ENCODE data around the gene CLIC3.

The CLIC3 gene

DNA sequence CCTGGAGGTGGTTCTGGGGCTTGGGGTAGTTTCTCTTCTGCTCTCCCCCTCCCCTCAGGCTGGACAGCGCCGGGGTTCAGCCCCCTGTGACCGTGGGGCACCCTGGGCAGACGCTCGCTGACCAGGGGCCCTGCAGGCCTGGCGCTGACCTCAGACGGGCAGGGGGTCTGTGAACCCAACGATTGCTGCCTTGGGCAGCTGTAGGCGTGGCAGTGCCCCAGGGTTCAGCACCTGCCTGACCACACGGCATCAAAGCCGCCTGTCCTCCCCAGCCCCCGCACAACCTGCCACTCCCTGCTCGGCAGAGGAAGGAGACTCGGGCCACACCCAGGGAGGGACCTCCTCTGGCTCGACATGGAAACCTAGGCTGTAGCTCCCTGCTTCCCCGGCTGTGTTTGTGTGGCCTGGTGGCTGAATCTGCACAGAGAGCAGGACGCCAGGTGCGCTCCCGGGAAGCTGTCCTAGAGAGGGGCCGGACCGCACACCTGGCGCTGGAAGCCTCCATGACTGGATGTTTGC is 32.1 kb downstream of the CLIC3 start:
- no peak for DNase-seq (ENCODE audit: low read depth)

DNA sequence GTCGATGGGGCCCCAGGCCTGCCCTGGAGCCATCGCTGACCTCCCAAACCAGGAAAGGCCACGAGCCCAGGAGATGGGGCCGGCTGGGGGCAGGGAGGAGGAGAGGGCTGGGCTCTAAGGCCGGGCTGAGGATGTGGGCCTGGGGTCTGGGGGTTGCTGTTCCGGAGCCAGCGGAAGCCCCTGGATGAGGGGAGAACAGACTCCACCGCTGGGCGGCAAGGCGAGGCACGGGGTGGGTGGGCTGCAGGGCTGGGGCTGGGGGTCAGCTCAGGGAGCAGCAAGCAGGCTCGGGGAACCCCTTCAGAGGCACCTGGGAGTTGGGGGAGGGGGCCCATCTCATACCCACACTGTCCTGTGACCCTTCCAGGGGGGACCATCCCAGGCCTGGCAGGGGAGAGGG is 32.6 kb downstream of the CLIC3 start:
- no peak for DNase-seq (ENCODE audit: low read depth)

DNA sequence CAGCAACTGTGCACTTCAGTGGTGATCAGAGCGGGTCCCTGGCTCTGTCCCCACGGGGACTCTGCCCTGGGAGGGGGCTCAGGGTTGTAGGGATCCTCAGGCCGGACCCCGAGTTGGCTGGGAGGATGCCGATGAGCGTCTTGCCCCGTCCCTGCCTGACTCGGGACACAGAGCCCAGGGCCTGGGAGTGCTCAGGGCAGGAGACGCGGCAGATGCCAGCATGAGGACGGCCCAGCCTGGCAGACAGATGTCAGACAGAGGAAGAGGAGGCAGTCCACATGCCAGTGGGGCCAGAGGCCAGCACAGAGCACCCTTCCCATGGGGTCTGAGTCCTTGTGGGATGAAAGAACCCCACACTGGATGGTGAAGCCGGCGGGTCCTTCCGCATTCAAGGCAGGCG is 33.0 kb downstream of the CLIC3 start:
- DNase-seq (ENCODE audit: low read depth) = no peak

DNA sequence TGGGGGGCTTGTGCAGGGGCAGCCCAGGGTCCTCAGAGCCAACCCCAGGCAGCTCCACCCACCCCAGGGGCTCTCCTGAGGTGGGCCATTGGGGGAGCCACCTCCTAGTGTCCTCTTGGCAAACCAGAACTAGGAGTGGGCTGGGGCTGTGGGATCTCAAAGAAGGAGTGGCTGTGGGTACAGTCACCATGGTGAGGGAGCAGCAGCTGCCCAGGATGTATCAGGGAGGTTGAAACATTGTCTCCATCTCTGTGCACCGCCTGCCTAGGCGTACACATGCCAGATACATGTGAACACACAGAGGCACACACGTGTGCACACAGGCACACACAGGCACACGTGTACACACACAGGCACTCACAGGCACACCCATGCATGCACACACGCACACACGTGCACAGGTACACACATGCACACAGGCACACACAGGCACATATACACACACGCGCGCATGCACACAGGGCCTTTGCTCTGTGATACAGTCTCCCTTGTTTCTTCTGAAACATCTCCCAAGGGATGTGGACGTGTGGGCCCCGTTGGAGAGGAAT is 33.6 kb downstream of the CLIC3 start:
- DNase-seq (ENCODE audit: low read depth) = no peak

DNA sequence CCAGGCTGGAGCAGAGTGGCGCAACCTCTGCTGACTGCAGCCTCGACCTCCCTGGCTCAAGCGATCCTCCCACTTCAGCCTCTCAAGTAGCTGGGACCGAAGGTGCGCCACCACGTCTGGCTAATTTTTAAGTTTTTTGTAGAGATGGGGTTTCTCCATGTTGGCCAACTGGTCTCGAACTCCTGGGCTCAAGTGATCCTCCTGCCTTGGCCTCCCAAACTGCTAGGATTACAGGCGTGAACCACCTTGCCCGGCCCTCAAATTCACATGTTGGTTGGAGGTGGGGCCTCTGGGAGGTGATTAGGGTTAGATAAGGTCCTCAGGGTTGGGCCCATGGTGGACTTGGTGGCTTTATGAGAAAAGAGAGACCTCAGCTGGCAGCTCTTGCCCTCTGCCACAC is 34.2 kb downstream of the CLIC3 start:
- no peak for DNase-seq (ENCODE audit: low read depth)

DNA sequence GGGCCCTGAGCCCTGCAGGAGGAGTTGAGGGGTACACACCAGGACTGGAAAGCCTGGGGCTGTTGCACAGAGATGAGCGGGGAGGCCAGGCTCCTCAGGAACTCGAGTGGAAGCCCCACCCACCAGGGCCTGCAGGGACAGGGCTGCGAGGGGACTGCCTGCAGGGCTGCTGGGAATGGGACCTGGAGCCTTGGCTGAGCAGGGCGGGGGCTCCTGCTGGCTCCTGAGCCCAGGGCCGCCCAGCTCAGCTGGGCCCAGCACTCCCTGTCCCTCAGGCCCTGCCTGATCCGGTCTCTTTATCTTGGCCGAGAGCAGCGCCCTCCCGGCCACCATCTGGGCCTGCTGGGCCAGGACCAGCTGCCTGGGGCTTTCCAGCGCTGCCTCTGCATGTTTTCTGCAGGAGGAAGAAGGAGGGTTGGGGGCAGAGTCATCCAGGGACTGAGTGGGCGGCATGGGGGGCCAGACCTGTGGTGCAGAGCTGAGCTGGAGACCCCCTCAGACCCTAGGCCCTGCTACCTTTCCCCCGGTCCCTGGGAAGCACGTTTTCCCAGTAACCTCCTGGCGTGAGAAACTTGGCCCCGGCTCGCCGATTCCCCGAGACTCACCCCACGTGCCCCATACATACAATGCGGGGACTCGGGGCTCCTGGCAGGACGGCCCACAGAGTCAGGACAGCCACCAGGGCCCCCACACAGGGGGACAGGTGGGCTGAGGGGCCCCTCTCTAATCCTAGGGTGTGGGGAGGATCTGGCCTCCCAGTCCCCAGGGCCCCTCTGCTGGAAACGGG is 34.9 kb downstream of the CLIC3 start:
- DNase-seq (ENCODE audit: low read depth) = no peak

DNA sequence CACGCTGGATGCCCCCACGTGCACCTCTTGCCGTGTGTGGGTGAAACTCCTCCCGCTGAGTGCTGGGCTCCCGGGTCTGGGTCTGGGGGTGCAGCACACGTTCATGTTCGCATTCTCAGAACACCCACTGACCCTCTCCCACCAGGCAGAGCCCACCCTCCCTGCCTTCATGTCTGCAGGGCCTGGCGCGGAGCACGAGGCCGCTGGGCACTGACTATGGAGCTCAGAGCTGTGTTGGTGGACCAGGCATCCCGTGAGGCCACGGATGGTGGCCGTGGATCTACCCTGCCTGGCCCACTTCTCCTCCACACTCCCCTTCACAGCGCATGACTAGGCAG is 35.5 kb downstream of the CLIC3 start:
- DNase-seq (ENCODE audit: low read depth) = no peak

DNA sequence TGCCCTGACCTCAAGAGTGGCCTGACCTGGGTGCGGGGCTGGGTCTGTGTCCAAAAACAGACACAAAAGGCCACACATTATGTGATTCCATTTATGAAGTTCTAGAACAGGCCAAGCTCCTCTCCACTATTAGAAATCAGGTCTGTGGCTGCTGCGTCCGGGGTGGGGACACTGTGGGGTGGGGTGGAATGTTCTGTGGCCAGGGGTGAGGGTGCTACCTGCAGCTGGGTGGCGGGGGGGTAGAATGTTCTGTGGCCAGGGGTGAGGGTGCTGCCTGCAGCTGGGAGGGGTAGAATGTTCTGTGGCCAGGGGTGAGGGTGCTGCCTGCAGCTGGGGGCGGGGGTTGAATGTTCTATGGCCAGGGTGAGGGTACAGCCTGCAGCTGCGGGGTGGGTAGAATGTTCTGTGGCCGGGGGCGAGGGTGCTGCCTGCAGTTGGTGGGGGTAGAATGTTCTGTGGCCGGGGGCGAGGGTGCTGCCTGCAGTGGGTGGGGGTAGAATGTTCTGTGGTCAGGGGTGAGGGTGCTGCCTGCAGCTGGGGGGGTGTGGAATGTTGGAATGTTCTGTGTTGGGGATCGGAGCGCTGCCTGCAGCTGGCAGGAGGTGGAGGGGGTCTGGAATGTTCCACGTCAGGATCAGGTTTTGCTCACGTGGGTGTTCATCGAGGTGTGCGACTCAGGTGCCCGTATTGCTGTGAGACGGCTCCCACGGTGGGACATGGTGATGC is 36.0 kb downstream of the CLIC3 start:
- no peak for DNase-seq (ENCODE audit: low read depth)

DNA sequence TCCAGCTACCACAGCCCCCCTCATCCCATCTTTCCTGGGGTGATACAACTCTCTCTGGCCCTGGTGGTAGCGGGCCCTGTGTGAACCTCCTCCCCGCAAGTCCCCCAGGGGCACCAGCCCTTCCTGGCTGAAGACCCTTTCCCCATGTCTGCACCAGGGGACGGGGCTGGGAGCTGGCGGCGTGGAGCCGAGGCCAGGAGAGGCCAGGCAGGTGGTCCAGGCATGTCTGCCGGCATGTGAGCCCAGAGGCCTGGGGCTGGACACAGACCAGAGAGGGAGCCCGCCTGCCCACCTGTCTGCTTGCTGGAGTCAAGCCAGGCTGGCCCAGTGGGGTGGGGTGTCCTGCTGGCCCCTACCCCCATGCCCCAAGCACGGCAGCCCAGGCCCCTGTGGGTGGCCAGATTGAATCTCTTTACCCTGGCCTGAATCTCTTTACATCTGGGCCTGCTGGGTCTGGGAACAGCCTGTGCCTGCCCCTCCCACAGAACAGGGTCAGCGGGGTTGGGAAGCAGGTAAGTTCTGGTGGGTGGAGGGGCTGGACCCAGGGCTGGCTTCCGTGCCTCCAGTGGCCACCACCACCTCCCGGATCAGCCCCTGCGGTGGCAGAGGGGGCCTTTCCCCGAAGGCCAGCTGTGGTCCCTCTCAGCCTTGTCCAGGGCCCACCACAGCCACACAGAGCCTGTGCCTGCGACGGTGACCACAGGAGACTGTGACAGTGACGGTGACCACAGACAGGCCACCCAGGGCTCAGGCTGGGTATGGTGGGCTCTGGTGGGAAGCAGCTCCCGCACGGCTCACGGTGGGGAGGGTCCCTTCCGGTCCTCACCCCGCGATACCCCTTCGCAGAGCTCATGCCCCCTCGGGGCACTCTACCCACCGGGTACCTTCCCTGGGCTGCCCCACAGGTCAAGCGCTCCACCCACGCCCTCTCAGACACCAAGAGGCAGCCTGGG is 37.2 kb downstream of the CLIC3 start:
- DNase-seq (ENCODE audit: low read depth) = no peak

DNA sequence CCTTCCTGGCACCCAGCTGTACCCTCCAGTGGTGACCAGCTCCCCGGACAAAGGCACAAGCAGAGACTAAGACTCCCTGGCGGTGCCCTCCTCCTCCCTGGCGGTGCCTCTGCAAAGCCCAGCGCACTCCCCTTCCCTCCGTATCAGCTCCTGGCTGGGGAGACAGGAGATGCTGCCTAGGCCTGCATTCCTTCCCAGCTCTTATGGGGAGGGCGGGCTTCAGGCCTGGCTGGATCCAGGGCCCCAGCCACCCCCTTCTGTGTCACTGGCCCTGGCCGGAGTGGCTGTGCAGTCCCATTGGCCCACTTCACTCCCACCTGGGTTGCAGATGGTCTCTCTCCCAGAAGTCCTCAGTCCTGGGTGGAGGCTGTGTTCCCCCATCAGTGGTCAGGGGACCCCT is 37.9 kb downstream of the CLIC3 start:
- no peak for DNase-seq (ENCODE audit: low read depth)

DNA sequence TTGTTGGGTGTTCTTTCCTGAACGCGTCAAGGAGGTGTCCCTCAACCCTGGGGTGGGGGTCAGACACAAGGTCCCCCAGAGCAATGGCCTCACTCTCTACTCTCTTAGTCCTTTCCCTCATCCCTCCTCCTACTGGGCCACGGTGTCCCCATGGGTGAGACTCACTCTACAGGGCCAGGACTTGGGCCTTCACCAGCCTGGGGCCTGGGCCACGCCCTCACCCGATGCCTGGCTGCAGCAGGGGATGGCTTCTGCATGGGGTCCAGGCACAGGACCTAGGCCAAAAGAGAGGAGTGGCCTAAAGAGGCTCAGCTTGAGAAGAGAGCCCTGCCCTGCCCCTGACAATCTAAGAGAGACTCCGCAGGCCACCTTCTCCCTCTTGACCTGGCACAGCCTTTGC is 38.5 kb downstream of the CLIC3 start:
- no peak for DNase-seq (ENCODE audit: low read depth)

DNA sequence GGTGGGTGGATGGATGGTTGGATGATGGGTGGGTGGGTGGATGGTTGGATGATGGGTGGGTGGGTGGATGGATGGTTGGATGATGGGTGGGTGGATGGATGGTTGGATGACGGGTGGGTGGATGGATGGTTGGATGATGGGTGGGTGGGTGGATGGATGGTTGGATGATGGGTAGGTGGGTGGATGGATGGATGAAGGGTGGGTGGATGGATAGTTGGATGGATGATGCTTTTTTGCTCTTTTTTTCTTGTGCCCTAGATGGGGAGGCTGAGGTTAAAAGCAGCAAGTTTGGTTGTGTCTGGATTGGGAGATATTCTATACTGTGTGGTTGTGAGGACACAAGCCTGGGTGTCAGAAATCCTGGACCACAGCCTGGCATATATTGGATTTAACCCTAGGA is 38.9 kb downstream of the CLIC3 start:
- no peak for DNase-seq (ENCODE audit: low read depth)

DNA sequence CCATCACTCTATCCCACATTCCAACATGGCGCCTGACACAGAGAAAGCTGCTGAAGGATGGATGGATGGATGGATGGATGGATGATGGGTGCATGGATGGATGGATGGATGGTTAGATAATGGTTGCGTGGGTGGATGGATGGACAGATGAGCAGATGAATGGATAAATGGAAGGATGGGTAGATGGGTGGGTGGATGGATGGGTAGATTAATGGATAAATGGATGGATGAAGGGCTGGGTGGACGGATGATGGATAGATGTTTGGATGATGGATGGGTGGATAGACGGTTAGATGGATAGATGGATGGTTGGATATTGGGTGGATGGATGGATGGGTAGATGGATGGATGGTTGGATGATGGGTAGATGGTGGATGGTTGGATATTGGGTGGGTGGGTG is 39.8 kb downstream of the CLIC3 start:
- DNase-seq (ENCODE audit: low read depth) = no peak

DNA sequence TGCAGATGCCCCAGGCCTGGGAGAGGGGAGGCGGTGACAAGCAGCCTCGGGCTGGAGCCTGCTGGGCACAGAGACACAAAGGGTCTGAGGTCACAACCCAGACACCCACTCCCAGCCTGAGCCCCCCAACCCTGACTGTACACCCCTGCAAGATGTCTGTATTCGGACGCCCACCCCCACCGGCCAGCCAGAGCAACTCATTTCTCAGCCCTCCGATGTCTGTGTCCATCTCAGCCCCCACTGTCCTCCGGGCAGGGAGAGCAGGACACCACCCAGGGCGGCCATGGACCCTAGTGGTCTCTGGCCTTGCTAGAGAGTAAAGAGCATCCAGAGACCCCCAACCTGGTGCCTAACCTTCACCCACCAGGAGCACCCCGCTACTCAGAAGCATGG is 40.4 kb downstream of the CLIC3 start:
- DNase-seq (ENCODE audit: low read depth) = no peak

DNA sequence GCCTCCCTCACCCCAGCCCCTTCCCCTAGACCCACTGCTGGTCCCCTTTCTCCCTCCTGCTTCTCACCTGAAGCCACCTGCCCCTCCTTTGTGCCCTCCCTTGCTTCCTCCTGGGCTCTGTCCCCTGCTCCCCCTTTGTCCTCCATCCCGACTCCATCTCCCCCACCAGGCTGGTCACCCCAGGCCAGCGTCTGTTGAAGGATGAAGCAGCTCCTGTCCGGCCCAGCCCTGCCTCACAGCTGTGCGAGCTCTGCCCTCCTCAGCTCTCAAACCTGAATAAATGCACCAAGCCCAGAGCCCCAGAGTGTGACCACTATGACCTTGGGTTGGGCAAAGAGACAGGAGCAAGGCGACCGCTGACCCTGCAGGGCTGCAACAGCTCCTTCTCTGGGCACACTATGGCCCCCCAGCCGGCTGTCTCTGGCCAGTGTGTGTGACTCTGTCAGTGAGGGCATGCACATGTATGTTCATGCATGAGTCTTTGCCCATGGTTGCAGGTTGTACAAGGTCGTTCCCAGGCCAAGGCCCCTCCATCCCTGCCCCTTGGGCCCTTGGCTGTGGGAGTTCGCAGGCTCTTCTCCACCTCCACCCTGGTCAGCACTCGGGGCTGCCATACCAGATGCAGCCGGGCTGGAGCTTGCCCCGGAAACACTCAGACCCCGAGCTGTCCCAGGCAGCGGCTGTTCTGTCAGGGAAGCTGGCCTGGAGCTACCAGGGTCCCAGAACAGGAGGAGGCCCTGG is 41.0 kb downstream of the CLIC3 start:
- no peak for DNase-seq (ENCODE audit: low read depth)

DNA sequence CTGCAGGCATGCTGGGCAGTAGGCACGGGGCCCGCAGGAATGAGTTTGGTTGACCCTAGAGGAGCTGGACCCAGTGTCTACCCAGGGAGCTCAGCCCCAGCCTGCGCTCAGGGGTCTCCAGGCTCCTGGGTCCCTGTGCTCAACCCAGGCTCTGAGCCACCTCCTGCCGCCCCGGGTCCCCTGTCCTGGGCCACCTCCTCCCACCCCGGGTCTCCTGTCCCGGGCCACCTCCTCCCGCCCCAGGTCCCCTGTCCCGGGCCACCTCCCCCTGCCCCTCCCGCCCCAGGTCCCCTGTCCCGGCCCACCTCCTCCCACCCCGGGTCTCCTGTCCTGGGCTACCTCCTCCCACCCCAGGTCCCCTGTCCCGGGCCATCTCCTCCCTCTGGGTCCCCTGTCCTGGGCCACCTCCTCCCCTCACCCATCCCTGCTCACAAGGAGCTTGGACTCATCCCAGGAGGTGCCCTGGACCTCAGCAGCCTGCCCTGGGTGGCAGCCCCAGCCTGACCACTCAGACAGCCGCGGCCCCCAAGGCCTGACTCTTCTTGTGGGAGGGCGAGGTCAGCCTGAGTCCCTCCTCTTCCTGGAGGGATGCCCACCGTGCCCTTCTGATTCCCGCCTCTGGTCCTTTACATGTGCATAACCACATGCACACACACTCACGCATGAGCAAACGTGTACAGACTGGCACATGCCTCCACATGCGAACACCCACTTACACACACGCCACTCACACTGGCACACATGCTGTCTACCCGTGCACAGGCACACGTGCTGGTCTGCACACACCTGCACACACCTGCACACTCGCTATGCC is 41.9 kb downstream of the CLIC3 start:
- DNase-seq (ENCODE audit: low read depth) = no peak

DNA sequence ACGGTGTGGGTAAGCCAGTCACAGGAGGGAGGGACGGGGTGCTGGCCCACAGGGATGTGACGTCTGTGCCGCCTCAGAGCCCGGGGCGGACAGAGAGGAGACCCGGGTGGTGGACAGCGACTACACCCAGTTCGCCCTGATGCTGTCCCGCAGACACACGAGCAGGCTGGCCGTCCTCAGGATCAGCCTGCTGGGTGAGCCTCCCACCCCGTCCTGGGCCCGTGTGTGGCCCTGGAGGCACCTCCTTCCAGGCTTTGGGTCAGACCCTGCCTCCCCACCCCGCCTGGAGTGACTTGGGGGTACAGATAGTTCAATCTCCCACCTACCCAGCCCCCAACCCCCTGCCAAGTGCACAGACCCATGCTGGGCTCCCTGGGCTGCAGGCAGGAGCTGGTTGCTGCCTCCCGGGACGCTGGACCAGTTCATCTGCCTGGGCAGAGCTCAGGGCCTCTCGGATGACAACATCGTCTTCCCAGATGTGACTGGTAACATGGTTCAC is 42.5 kb downstream of the CLIC3 start:
- DNase-seq (ENCODE audit: low read depth) = no peak

DNA sequence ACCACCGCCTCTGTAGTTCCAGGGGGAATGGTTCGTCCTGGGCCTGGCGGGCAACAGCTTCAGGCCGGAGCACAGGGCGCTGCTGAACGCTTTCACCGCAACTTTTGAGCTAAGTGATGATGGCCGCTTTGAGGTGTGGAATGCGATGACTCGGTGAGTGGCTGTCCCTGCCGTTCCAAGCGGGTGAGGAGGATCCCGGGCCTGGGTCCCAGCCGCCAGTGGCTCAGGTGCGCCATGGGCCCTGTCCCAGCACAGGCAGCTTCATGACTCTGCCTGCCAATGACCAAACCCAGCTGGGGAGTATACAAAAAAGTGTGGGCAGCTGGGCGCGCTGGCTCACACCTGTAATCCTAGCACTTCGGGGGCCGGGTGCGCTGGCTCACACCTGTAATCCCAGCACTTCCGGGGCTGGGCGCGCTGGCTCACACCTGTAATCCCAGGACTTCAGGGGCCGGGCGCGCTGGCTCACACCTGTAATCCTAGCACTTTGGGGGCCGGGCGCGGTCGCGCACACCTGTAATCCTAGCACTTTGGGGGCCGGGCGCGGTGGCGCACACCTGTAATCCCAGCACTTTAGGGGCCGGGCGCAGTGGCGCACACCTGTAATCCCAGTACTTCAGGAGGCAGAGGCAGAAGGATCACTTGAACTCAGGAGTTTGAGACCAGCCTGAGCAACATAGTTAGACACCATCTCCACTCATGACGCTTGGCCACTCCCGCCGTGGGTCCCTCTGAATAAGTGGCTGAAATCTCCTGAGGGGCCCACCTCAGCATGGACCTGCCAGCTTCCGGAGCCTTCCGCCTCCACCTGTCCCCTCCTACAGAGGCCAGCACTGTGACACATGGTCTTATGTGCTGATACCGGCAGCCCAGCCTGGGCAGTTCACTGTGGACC is 43.2 kb downstream of the CLIC3 start:
- DNase-seq (ENCODE audit: low read depth) = no peak

DNA sequence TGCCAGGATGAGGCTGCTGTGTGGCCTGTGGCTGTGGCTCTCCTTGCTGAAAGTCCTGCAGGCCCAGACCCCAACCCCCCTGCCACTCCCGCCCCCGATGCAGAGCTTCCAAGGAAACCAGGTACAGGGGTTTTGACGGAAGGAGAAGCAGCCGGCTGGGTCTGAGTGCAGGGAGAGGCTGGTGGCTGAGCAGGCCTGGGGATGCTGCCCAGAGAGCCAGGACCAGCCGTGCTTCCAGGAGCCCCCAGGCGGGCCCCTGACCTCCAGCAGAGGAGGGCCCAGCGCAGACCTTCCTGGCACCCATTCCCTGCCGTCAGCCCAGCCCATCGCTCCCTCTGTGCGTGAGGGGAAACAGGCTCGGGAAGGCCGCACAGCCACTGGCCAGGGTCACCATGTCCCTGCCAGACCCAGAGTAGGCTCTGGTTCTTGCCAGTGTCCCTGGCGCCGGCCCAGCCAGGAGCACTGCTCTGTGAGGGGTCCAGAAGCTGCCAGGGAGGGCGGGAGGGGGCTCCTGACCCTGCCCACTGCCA is 44.0 kb downstream of the CLIC3 start:
- no peak for DNase-seq (ENCODE audit: low read depth)

All from activated T-cell treated with anti-CD3 and anti-CD28 coated beads for 24 hours (primary cell).